Stimulated activated naive B cell treated with anti-CD40 and anti-IgM and Interleukin-4, amounts not matched to agents 10 μg/mL and 1 μg/mL and 100 μg/mL, for 72 hours (primary cell): ENCODE results near the gene DENND5B.
"Not testable (repeated sequence)": the region's sequence is repeated elsewhere in the genome, so short reads cannot be mapped to it uniquely, and the experiment has no call there.

Source experiments
- ATAC-seq, 2 donors: fragments of 150-1000 bp; cut with Tn5 transposase; replicated peaks; 2 replicates each; pipeline ENCODE4 v1.10.0; 2021; ENCODE audit warnings: moderate library complexity in 1 of 2
- DNase-seq: peaks from one replicate; pipeline ENCODE4 v3.0.0; 2021
- H3K27ac Mint-ChIP-seq: one replicate; pipeline ENCODE4 v1.8.0; 2022; ENCODE audit warnings: mild to moderate bottlenecking, mixed read lengths
- H3K27me3 Mint-ChIP-seq, 2 donors: one replicate each; pipeline ENCODE4 v1.8.0; 2022; ENCODE audit warnings: mixed read lengths in 2 of 2
- H3K36me3 Mint-ChIP-seq, 2 donors: one replicate each; pipeline ENCODE4 v1.8.0; 2022; ENCODE audit warnings: mixed read lengths in 2 of 2, mild to moderate bottlenecking in 1 of 2
- H3K4me1 Mint-ChIP-seq, 2 donors: one replicate each; pipeline ENCODE4 v1.8.0; 2022; ENCODE audit warnings: mixed read lengths in 2 of 2, mild to moderate bottlenecking in 1 of 2
- H3K4me3 Mint-ChIP-seq, 2 donors: one replicate each; pipeline ENCODE4 v1.8.0; 2022; ENCODE audit warnings: mild to moderate bottlenecking in 2 of 2, mixed read lengths in 2 of 2, moderate library complexity in 1 of 2
- H3K9me3 Mint-ChIP-seq, 2 donors: one replicate each; pipeline ENCODE4 v1.8.0; 2022; ENCODE audit warnings: mixed read lengths in 2 of 2, mild to moderate bottlenecking in 1 of 2

The DENND5B gene

DNA sequence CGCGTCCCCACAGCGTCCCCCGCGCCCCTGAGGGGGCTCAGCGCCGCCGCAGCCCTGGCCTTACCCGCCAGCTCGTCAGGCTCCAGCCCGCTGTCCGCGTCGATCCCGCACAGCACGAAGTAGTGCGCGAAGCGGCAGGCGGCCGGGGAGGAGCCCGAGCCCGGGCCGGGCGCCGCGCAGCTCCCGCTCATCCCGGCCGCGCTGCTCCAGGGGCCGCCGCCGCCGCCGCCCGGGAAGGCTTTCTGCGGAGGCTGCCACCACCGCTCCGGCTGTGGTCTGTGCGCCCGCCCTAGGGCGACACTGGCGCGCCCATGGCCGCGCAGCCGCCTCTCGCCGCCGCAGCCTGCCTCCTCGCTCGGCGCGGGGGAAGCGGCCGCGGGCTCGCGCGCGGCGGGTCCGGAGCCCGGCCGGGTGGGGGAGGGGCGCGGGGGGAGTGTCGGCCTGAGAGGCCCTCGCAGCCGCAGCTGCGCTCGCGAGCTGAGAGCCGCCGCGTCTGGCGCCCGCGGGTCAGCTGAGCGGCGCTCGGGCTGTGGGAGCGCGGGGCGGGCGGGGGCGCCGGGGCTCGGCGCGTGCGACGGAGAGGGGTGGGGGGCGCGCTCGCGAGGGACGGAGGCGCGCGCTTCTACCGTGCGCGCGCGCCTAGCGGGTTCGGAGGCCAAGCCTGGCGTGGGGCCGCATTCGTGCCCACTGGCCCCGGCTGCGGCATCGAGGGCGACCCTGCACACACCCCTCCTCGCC is at the start of gene DENND5B:
TSS of gene DENND5B (minus strand) at position 495 of the 738 bp plus-strand sequence. CDS start at position 191, 304 bp downstream.
- H3K4me1 Mint-ChIP-seq = peaks cover 23 to 47% of the 10 kb centered on the region in 2 donors
- ATAC-seq (peak; percentile 55 to 66), DNase-seq (peak; percentile 67)
- H3K27me3 Mint-ChIP-seq = no peaks in the 10 kb centered on the region
- peak within 1 kb of the TSS; percentile 90 to 95 for H3K4me3 Mint-ChIP-seq
- peaks cover 15 to 16% of the 10 kb centered on the region in 2 donors for H3K36me3 Mint-ChIP-seq
- H3K9me3 Mint-ChIP-seq = peaks cover 5 to 9% of the 10 kb centered on the region in 2 donors
- H3K27ac Mint-ChIP-seq = peak within 1 kb of the TSS; percentile 96

DNA sequence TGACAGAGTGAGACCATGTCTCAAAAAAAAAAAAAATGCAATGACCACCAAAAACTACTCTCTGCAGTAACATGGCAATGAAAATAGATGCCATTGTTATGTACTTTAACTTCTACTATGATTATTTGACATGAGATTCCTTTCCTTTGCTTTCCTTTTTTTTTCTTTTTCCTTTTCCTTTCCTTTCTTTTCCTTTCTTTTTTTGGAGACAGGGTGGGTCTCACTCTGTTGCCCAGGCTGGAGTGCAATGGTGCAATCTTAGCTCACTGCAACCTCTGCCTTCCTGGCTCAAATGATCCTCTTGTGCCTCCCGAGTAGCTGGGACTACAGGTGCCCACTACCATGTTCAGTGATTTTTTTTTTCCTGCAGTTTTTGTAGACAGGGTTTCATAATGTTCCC is 43.7 kb upstream of the DENND5B start:
- H3K36me3 Mint-ChIP-seq = no peaks in the 10 kb centered on the region
- H3K27ac Mint-ChIP-seq = peak overlapping the region; percentile 84
- DNase-seq = no peak
- ATAC-seq = no peak
- no peak overlapping the region for H3K4me3 Mint-ChIP-seq
- peaks cover 20 to 39% of the 10 kb centered on the region in 2 donors for H3K4me1 Mint-ChIP-seq
- H3K9me3 Mint-ChIP-seq = no peaks in the 10 kb centered on the region
- no peaks in the 10 kb centered on the region for H3K27me3 Mint-ChIP-seq

DNA sequence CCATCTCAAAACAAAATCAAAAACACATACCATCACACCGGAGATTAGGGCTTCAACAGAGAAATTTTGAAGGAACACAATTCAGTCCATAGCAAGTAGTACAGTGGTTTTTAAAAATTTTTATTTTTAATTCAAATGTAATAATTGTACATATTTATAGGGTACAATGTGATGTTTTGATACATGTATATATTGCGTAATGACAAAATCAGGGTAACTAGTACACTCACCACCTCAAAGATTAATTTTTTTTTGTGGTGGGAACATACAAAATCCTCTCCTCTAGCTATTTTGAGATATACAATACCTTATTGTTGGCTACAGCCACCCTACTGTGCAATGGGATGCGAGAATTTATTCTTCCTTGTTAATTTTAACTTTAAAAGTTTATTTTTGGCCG is 42.5 kb upstream of the DENND5B start:
- ATAC-seq (no peak), DNase-seq (no peak)
- H3K36me3 Mint-ChIP-seq = no peaks in the 10 kb centered on the region
- no peak overlapping the region for H3K27ac Mint-ChIP-seq
- H3K4me3 Mint-ChIP-seq = no peak overlapping the region
- H3K9me3 Mint-ChIP-seq = no peaks in the 10 kb centered on the region
- H3K4me1 Mint-ChIP-seq = peaks cover 20 to 39% of the 10 kb centered on the region in 2 donors
- H3K27me3 Mint-ChIP-seq = no peaks in the 10 kb centered on the region

- DNase-seq (no peak), ATAC-seq (no peak)
- H3K27ac Mint-ChIP-seq = peak overlapping the region; percentile 68
- H3K4me1 Mint-ChIP-seq = peaks cover 19 to 31% of the 10 kb centered on the region in 2 donors
- no peaks in the 10 kb centered on the region for H3K27me3 Mint-ChIP-seq
- H3K36me3 Mint-ChIP-seq = no peaks in the 10 kb centered on the region
- H3K4me3 Mint-ChIP-seq = no peak overlapping the region
- H3K9me3 Mint-ChIP-seq = no peaks in the 10 kb centered on the region
Observed at GRCh38 chr12:31631809-31632208, 40.9 kb upstream of the DENND5B start.

- H3K4me1 Mint-ChIP-seq = peaks cover 18 to 25% of the 10 kb centered on the region in 2 donors
- no peaks in the 10 kb centered on the region for H3K36me3 Mint-ChIP-seq
- DNase-seq (no peak), ATAC-seq (no peak)
- no peaks in the 10 kb centered on the region for H3K27me3 Mint-ChIP-seq
- H3K4me3 Mint-ChIP-seq = no peak overlapping the region
- H3K27ac Mint-ChIP-seq = peak overlapping the region; percentile 68
- H3K9me3 Mint-ChIP-seq = no peaks in the 10 kb centered on the region
Observed at GRCh38 chr12:31631023-31631724, 40.2 kb upstream of the DENND5B start.

GRCh38 chr12:31629756-31630732 is 39.1 kb upstream of the DENND5B start:
- Mint-ChIP-seq H3K4me1 (peaks cover 16 to 20% of the 10 kb centered on the region in 2 donors), H3K36me3 (no peaks in the 10 kb centered on the region), H3K9me3 (no peaks in the 10 kb centered on the region), H3K27me3 (no peaks in the 10 kb centered on the region), H3K27ac (no peak overlapping the region), H3K4me3 (no peak overlapping the region)
- no peak for ATAC-seq
- DNase-seq = no peak

DNA sequence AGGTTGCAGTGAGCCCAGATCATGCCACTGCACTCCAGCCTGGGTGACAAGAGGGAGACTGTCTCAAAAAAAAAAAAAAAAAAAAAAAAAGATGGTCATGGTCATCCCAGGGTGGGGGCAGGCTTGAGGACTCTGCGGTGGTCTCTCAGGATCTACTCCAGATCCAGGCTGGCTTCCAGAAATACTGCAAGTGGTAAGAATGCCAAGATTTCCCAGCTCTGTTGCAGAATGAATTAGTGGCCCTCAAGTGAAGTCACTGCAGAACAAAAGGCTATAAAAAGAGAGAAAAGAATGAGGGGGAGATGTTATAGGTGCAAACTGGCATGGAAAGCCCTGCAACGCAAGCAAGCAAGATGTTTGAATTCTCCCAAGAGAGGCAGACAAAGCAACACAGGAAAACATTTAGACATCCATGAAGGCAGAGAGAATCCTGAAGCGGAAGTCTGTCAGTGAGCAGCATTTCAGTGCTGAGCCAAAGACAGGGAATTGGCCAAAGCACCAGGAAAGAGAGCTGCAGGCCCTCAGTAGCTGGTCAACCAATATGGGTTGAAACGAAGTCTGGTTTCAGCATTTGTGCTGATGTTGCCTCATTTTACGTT is 36.6 kb upstream of the DENND5B start:
- H3K4me3 Mint-ChIP-seq = no peak overlapping the region
- H3K9me3 Mint-ChIP-seq = no peaks in the 10 kb centered on the region
- ATAC-seq (no peak), DNase-seq (no peak)
- H3K27ac Mint-ChIP-seq = no peak overlapping the region
- H3K27me3 Mint-ChIP-seq = no peaks in the 10 kb centered on the region
- no peaks in the 10 kb centered on the region for H3K36me3 Mint-ChIP-seq
- peaks cover 10 to 12% of the 10 kb centered on the region in 2 donors for H3K4me1 Mint-ChIP-seq

- H3K4me3 Mint-ChIP-seq = no peak overlapping the region
- H3K36me3 Mint-ChIP-seq = no peaks in the 10 kb centered on the region
- no peaks in the 10 kb centered on the region for H3K9me3 Mint-ChIP-seq
- H3K4me1 Mint-ChIP-seq = peaks cover 0 to 1% of the 10 kb centered on the region in 2 donors
- peak overlapping the region; percentile 65 for H3K27ac Mint-ChIP-seq
- H3K27me3 Mint-ChIP-seq = no peaks in the 10 kb centered on the region
- ATAC-seq (no peak), DNase-seq (no peak)
Observed at GRCh38 chr12:31626270-31626995, 35.5 kb upstream of the DENND5B start.

DNA sequence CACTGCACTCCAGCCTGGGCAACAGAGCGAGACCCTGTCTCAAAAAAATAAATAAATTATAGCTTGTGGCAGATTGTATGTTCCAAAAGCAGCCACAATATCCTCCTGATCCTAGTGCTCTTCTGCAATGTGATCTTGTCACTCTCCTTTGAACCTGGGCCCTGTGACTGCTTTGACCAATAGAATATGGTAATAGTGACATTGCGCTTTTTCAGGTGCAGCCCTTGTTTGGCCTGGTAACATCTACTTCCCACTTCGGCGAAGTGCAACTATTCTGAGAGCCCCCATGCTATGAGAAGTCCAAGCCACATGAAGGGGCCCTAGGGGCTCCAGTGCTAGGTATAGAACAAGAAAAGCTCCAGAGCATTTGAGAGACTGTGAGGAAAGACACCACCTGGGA is 31.1 kb upstream of the DENND5B start:
- no peak overlapping the region for H3K4me3 Mint-ChIP-seq
- DNase-seq = no peak

GRCh38 chr12:31620311-31620710 is 29.4 kb upstream of the DENND5B start:
- H3K9me3 Mint-ChIP-seq = no peaks in the 10 kb centered on the region
- no peaks in the 10 kb centered on the region for H3K36me3 Mint-ChIP-seq
- no peak overlapping the region for H3K27ac Mint-ChIP-seq
- H3K4me3 Mint-ChIP-seq = no peak overlapping the region
- H3K4me1 Mint-ChIP-seq = peaks cover 8 to 22% of the 10 kb centered on the region in 2 donors
- ATAC-seq (no peak), DNase-seq (no peak)
- H3K27me3 Mint-ChIP-seq = no peaks in the 10 kb centered on the region

More for the DNA sequence above, 31.1 kb upstream of the DENND5B start:
- Mint-ChIP-seq H3K27ac (no peak overlapping the region), H3K4me1 (peaks cover 8 to 22% of the 10 kb centered on the region in 2 donors), H3K27me3 (no peaks in the 10 kb centered on the region), H3K36me3 (no peaks in the 10 kb centered on the region), H3K9me3 (no peaks in the 10 kb centered on the region)
- ATAC-seq = no peak

DNA sequence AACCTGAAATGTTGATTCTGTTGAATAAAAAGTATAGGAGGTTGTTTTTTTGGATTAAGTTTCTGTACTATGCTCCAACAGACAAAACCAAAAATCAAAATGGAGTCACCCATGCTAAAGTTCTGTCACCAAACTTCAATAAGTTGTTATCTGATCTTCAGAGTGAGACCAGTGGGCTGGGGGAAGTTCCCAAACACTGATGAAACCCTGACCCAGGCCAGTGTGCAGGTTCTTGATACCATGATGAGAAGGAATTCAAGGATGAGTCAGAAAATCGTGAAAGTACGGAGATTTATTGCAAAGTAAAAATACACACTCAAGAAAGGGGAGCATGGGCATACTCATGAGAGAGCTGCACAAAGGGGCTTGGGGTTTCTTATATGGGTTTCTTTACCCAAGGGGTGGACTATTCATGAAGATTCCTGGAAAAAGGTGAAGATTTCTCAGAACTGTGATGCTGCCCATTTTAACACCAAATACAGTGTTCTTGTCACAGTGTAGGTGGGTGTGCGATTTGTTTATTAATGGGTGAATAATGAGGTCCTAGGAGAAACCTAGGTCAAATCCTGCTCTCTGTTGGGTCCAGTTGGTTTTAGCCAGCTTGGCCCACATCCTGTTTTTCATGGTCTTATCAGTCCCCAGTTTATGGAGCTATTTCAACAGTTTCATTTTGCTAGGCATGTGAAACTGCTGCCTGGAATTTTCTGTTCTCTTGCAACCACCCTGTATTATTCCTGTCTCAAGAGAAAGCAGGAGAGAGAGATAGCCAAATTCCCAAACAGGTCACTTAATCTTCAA is 27.5 kb upstream of the DENND5B start:
- DNase-seq = no peak

DNA sequence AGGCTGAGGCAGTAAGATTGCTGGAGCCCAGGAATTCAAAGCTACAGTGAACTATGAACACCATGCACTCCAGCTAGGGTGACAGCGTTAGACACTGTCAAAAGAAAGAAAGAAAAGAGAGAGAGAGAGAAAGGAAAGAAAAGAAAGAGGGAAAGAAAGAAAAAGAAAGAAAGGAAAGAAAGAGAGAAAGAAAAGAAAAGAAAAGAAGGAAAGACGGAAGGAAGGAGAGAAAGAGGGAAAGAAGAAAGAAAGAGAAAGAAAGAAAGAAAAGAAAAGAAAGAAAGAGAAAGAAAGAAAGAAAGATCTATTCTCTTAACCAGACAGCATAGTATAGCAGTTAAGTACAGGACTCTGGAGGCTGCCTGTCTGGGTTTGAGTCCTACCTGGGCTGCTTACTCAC is 21.9 kb upstream of the DENND5B start:
- H3K27me3 Mint-ChIP-seq = no peaks in the 10 kb centered on the region
- H3K27ac Mint-ChIP-seq = no peak overlapping the region
- H3K4me1 Mint-ChIP-seq = no peaks in the 10 kb centered on the region
- H3K4me3 Mint-ChIP-seq = no peak overlapping the region
- DNase-seq (no peak), ATAC-seq (no peak)
- peaks cover 5 to 6% of the 10 kb centered on the region in 2 donors for H3K9me3 Mint-ChIP-seq
- peaks cover 4 to 7% of the 10 kb centered on the region in 2 donors for H3K36me3 Mint-ChIP-seq

More for the DNA sequence above, 27.5 kb upstream of the DENND5B start:
- no peak overlapping the region for H3K27ac Mint-ChIP-seq
- no peak overlapping the region for H3K4me3 Mint-ChIP-seq
- no peaks in the 10 kb centered on the region for H3K36me3 Mint-ChIP-seq
- peaks cover 8 to 22% of the 10 kb centered on the region in 2 donors for H3K4me1 Mint-ChIP-seq
- ATAC-seq = no peak
- no peaks in the 10 kb centered on the region for H3K27me3 Mint-ChIP-seq
- H3K9me3 Mint-ChIP-seq = no peaks in the 10 kb centered on the region

DNA sequence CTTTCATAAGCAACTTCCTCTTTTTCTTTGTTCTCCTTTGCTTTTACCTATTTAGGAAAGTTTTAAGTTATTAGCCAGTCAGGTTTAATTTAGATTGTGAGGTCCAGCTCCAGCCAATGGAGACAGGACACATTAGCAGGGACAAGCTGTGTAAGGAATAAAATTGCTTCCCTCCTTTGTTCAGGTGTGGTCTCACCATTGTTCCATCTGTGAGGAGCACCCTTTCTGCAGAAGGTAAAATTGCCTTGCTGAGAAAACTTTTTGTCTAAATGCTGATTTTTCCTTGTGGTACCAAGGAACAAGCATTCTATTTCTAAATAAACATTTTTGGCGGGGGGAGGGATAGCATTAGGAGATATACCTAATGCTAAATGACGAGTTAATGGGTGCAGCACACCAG is 17.4 kb upstream of the DENND5B start:
- not testable (repeated sequence) for ATAC-seq, H3K4me1 Mint-ChIP-seq, H3K27me3 Mint-ChIP-seq, DNase-seq, H3K4me3 Mint-ChIP-seq, H3K9me3 Mint-ChIP-seq, H3K27ac Mint-ChIP-seq
- H3K36me3 Mint-ChIP-seq = peaks cover 4 to 14% of the 10 kb centered on the region in 2 donors
